OCI-LY1 (cell line): ENCODE measurements around the gene FOXN3.

Source experiments
- H2AFZ ChIP-seq: fragments of 200-600 bp; sonication (generic), shearing (Covaris generic); 2 replicates; pipeline ENCODE4 v1.6.0; 2014; ENCODE audit warnings: antibody characterized with exemption, mild to moderate bottlenecking, low read length
- H3F3A ChIP-seq: fragments of 200-600 bp; sonication (generic), shearing (Covaris generic); 2 replicates; pipeline ENCODE4 v1.6.0; 2014; ENCODE audit warnings: mild to moderate bottlenecking, antibody characterized with exemption, low read length, moderate library complexity; ENCODE audit not compliant: insufficient read depth
- H3K27ac ChIP-seq: fragments of 200-600 bp; sonication (generic); 2 replicates; pipeline ENCODE4 v1.5.1; 2014; ENCODE audit warnings: low read length, mixed run types, mild to moderate bottlenecking, low read depth; ENCODE audit not compliant: poor library complexity, severe bottlenecking
- H3K27me3 ChIP-seq: fragments of 200-600 bp; sonication (generic); 2 replicates; pipeline ENCODE4 v1.6.0; 2014; ENCODE audit warnings: antibody characterized with exemption, mild to moderate bottlenecking, low read length, moderate library complexity; ENCODE audit not compliant: insufficient read depth
- H3K36me3 ChIP-seq: fragments of 200-600 bp; sonication (generic); 2 replicates; pipeline ENCODE4 v1.6.1; 2014; ENCODE audit warnings: mild to moderate bottlenecking, antibody characterized with exemption, low read length, moderate library complexity, mixed read lengths; ENCODE audit not compliant: insufficient read depth
- H3K4me1 ChIP-seq: fragments of 200-600 bp; sonication (generic); 2 replicates; pipeline ENCODE4 v1.5.1; 2014; ENCODE audit warnings: mild to moderate bottlenecking, low read length, moderate library complexity; ENCODE audit not compliant: insufficient read depth, severe bottlenecking
- H3K4me2 ChIP-seq: fragments of 200-600 bp; sonication (generic), shearing (Covaris generic); 2 replicates; pipeline ENCODE4 v1.6.1; 2014; ENCODE audit warnings: low read length
- H3K4me3 ChIP-seq: fragments of 200-600 bp; sonication (generic); 2 replicates; pipeline ENCODE4 v1.5.1; 2014; ENCODE audit warnings: low read length, low read depth, mild to moderate bottlenecking, mixed read lengths; ENCODE audit not compliant: poor library complexity, severe bottlenecking
- H3K79me2 ChIP-seq: fragments of 200-600 bp; shearing (Covaris generic); 2 replicates; pipeline ENCODE4 v1.6.1; 2016; ENCODE audit warnings: mixed run types, low read length, mixed read lengths; ENCODE audit not compliant: insufficient read depth
- H3K9ac ChIP-seq: fragments of 200-600 bp; sonication (generic), shearing (Covaris generic); 2 replicates; pipeline ENCODE4 v1.6.1; 2014; ENCODE audit warnings: mild to moderate bottlenecking, low read length, mixed read lengths
- H3K9me2 ChIP-seq: fragments of 200-600 bp; sonication (generic), shearing (Covaris generic); 2 replicates; pipeline ENCODE4 v1.6.1; 2014; ENCODE audit warnings: low read depth, mild to moderate bottlenecking, low read length, mixed read lengths
- H3K9me3 ChIP-seq: fragments of 200-600 bp; shearing (Covaris generic); 2 replicates; pipeline ENCODE4 v1.6.1; 2014; ENCODE audit warnings: low read length, mixed read lengths
- H4K20me1 ChIP-seq: fragments of 200-600 bp; sonication (generic), shearing (Covaris generic); 2 replicates; pipeline ENCODE4 v1.6.0; 2016; ENCODE audit warnings: mild to moderate bottlenecking, low read length; ENCODE audit not compliant: insufficient read depth
- CTCF ChIP-seq: fragments of 200-600 bp; sonication (generic), shearing (Covaris generic); IDR thresholded peaks from 2 replicates; pipeline ENCODE4 v1.5.1; 2017; ENCODE audit warnings: mild to moderate bottlenecking, antibody characterized with exemption, low read length, moderate library complexity, mixed read lengths
- EZH2 ChIP-seq: fragments of 200-600 bp; sonication (generic), shearing (Covaris generic); IDR thresholded peaks from 2 replicates; pipeline ENCODE4 v1.8.0; 2017; ENCODE audit warnings: borderline replicate concordance, mixed run types, mild to moderate bottlenecking, antibody characterized with exemption, low read length, moderate library complexity, mixed read lengths

FOXN3 gene

GRCh38 chr14:89399157-89399556 is 17.9 kb downstream of the FOXN3 start:
- H3K9ac ChIP-seq, result no peak overlapping the region
- no peaks in the 10 kb centered on the region for H3K27me3 ChIP-seq
- no peak overlapping the region for H3K4me2 ChIP-seq
- H3K9me3 ChIP-seq, result no peaks in the 10 kb centered on the region
- peaks cover 12% of the 10 kb centered on the region for H3K4me1 ChIP-seq
- H3K4me3 ChIP-seq, result no peak overlapping the region
- no peaks in the 10 kb centered on the region for H4K20me1 ChIP-seq
- H3K27ac ChIP-seq, result no peak overlapping the region
- no peak for TF ChIP-seq EZH2
- no peak for TF ChIP-seq CTCF
- H3K9me2 ChIP-seq, result no peaks in the 10 kb centered on the region
- H3K36me3 ChIP-seq, result peaks cover 25% of the 10 kb centered on the region
- no peak overlapping the region for H2AFZ ChIP-seq
- peaks cover 33% of the 10 kb centered on the region for H3K79me2 ChIP-seq
- H3F3A ChIP-seq, result no peaks in the 10 kb centered on the region

- H3K27ac ChIP-seq, result no peak overlapping the region
- TF ChIP-seq CTCF (no peak), EZH2 (no peak)
- H3K36me3 ChIP-seq, result peaks cover 14% of the 10 kb centered on the region
- H3K27me3 ChIP-seq, result no peaks in the 10 kb centered on the region
- H3K79me2 ChIP-seq, result peaks cover 34% of the 10 kb centered on the region
- no peak overlapping the region for H3K4me2 ChIP-seq
- no peak overlapping the region for H3K4me3 ChIP-seq
- no peak overlapping the region for H2AFZ ChIP-seq
- H3F3A ChIP-seq, result no peaks in the 10 kb centered on the region
- H4K20me1 ChIP-seq, result no peaks in the 10 kb centered on the region
- no peaks in the 10 kb centered on the region for H3K9me2 ChIP-seq
- no peaks in the 10 kb centered on the region for H3K9me3 ChIP-seq
- peaks cover 22% of the 10 kb centered on the region for H3K4me1 ChIP-seq
- no peak overlapping the region for H3K9ac ChIP-seq
These were observed 19.3 kb downstream of the FOXN3 start for GRCh38 chr14:89397569-89398230.

- Histone ChIP-seq H2AFZ (no peak overlapping the region), H3K79me2 (peaks cover 34% of the 10 kb centered on the region), H3K27me3 (no peaks in the 10 kb centered on the region), H4K20me1 (no peaks in the 10 kb centered on the region), H3K4me1 (peaks cover 18% of the 10 kb centered on the region), H3F3A (no peaks in the 10 kb centered on the region), H3K27ac (no peak overlapping the region), H3K9me3 (no peaks in the 10 kb centered on the region), H3K4me2 (no peak overlapping the region), H3K4me3 (no peak overlapping the region), H3K36me3 (no peaks in the 10 kb centered on the region), H3K9ac (no peak overlapping the region), H3K9me2 (no peaks in the 10 kb centered on the region)
- TF ChIP-seq EZH2, result no peak
- no peak for TF ChIP-seq CTCF
These were observed 22.1 kb downstream of the FOXN3 start for GRCh38 chr14:89394972-89395371.
